NOMO-1 treated with dmso at 0.1 percent for 144 hours (cell line): ENCODE measurements around the gene SPOCK1.

Experiments
- DNase-seq: peaks from one replicate; lab custom pipeline; 2025; ENCODE audit not compliant: unreplicated experiment; lab: John Stamatoyannopoulos, UW

SPOCK1 gene

GRCh38 chr5:137086342-137086741, 412.8 kb downstream of the SPOCK1 start:
- DNase-seq = no peak

- DNase-seq = no peak
Observed at GRCh38 chr5:137085206-137085605, 413.9 kb downstream of the SPOCK1 start.

- DNase-seq = no peak
Observed at GRCh38 chr5:137084016-137084415, 415.1 kb downstream of the SPOCK1 start.

- no peak for DNase-seq
Observed at GRCh38 chr5:137082951-137083350, 416.2 kb downstream of the SPOCK1 start.

GRCh38 chr5:137078171-137078665, 420.9 kb downstream of the SPOCK1 start:
- no peak for DNase-seq

- no peak for DNase-seq
Observed at GRCh38 chr5:137075163-137075970, 423.8 kb downstream of the SPOCK1 start.

GRCh38 chr5:137073189-137073588, 425.9 kb downstream of the SPOCK1 start:
- DNase-seq = no peak

- no peak for DNase-seq
Observed at GRCh38 chr5:137072361-137073115, 426.6 kb downstream of the SPOCK1 start.

- no peak for DNase-seq
Observed at GRCh38 chr5:137071931-137072330, 427.2 kb downstream of the SPOCK1 start.

GRCh38 chr5:137071526-137071925, 427.6 kb downstream of the SPOCK1 start:
- no peak for DNase-seq

GRCh38 chr5:137070521-137070920, 428.6 kb downstream of the SPOCK1 start:
- no peak for DNase-seq

- DNase-seq = no peak
Observed at GRCh38 chr5:137069358-137069757, 429.8 kb downstream of the SPOCK1 start.

GRCh38 chr5:137061382-137061781, 437.7 kb downstream of the SPOCK1 start:
- no peak for DNase-seq

- DNase-seq = no peak
Observed at GRCh38 chr5:137058089-137058488, 441.0 kb downstream of the SPOCK1 start.

- no peak for DNase-seq
Observed at GRCh38 chr5:137056676-137057075, 442.4 kb downstream of the SPOCK1 start.

GRCh38 chr5:137055271-137055872, 443.8 kb downstream of the SPOCK1 start:
- DNase-seq = no peak

- DNase-seq = no peak
Observed at GRCh38 chr5:137054792-137055191, 444.3 kb downstream of the SPOCK1 start.

GRCh38 chr5:137054335-137054734, 444.8 kb downstream of the SPOCK1 start:
- no peak for DNase-seq

- no peak for DNase-seq
Observed at GRCh38 chr5:137051161-137051560, 448.0 kb downstream of the SPOCK1 start.

- no peak for DNase-seq
Observed at GRCh38 chr5:137040641-137041340, 458.3 kb downstream of the SPOCK1 start.

GRCh38 chr5:137040024-137040423, 459.1 kb downstream of the SPOCK1 start:
- DNase-seq = no peak
